GM12878 (cell line): ENCODE data around the gene PTPN22. TPM values are rescaled to one million over a fixed set of nuclear protein-coding genes. Genes with fewer than 3 reads are reported as not detected.
A peak's percentile ranks its signal among the peaks of the same experiment; 100 is the strongest.

Experiments
- ATAC-seq: fragments of 200-7000 bp; cut with Tn5 transposase; 3 replicates; pipeline ENCODE4 v1.9.1; 2020; ENCODE audit warnings: mild to moderate bottlenecking, moderate library complexity
- BruUV-seq: library from RNA; stranded (reverse); fragments of 400-500 nt; replicated peaks from 2 replicates; lab custom pipeline; 2021; lab: Mats Ljungman, UMichigan
- CTCF ChIA-PET: fragments of 300-600 bp; sonication (Branson Sonifier 250); formaldehyde crosslinking; extraction: SDS; loops from one replicate; lab custom pipeline; 2021; ENCODE audit warnings: inconsistent platforms; lab: Yijun Ruan, JAX
- POLR2A ChIA-PET: fragments of 350-600 bp; formaldehyde crosslinking; extraction: SDS; loops from one replicate; lab custom pipeline; 2021; ENCODE audit warnings: inconsistent platforms; lab: Charles Lee
- RAD21 ChIA-PET: fragments of 300-600 bp; sonication (Branson Sonifier 250); formaldehyde crosslinking; loops from one replicate; lab custom pipeline; 2023; ENCODE audit warnings: antibody characterized with exemption; ENCODE audit not compliant: unreplicated experiment; lab: Charles Lee
- SMC1A ChIA-PET: fragments of 300-600 bp; sonication (Branson Sonifier 250); formaldehyde crosslinking; loops from one replicate; lab custom pipeline; 2023; ENCODE audit not compliant: unreplicated experiment, uncharacterized antibody; lab: Charles Lee
- DNase-seq: peaks from one replicate; pipeline ENCODE4 v3.0.0-alpha.2; 2011; ENCODE audit warnings: low read depth, low spot score
- FAIRE-seq: peaks from 3 replicates; lab custom pipeline; 2011; peaks lifted over from hg19 to GRCh38; lab: Jason Lieb, UNC
- H2AFZ ChIP-seq: 2 replicates; pipeline ENCODE4 v1.6.0; 2011; ENCODE audit warnings: low read depth, low read length, control low read depth; ENCODE audit not compliant: control insufficient read depth
- H3K27ac ChIP-seq: 2 replicates; pipeline ENCODE4 v1.5.1; 2011; ENCODE audit warnings: control low read depth; ENCODE audit not compliant: control insufficient read depth, insufficient read depth
- H3K27me3 ChIP-seq, 2 experiments: replicated peaks in 1 of 2; 2 replicates each; pipeline versions ENCODE4 v1.6.0 to v1.6.1; 2011; ENCODE audit warnings: low read length in 1 of 2; ENCODE audit not compliant: control insufficient read depth in 2 of 2, insufficient read depth in 2 of 2
- H3K36me3 ChIP-seq, 2 experiments: 2 replicates each; pipeline ENCODE4 v1.5.1; 2011; ENCODE audit warnings: low read length in 1 of 2; ENCODE audit not compliant: control insufficient read depth in 2 of 2, insufficient read depth in 2 of 2
- H3K4me1 ChIP-seq: 2 replicates; pipeline ENCODE4 v1.6.1; 2011; ENCODE audit warnings: mild to moderate bottlenecking, low read length, moderate library complexity, mixed read lengths; ENCODE audit not compliant: control insufficient read depth, insufficient read depth
- H3K4me2 ChIP-seq: 2 replicates; pipeline ENCODE4 v1.6.0; 2011; ENCODE audit warnings: control low read depth; ENCODE audit not compliant: control insufficient read depth, insufficient read depth
- H3K4me3 ChIP-seq: fragments of 200-600 bp; sonication (generic); 2 replicates; pipeline ENCODE4 v1.5.1; 2016
- H3K79me2 ChIP-seq: 2 replicates; pipeline ENCODE4 v1.6.0; 2011; ENCODE audit warnings: low read length; ENCODE audit not compliant: control insufficient read depth, insufficient read depth
- H3K9ac ChIP-seq: 2 replicates; pipeline ENCODE4 v1.8.0; 2011; ENCODE audit warnings: low read length, control low read depth, mixed read lengths; ENCODE audit not compliant: control insufficient read depth, insufficient read depth
- H3K9me3 ChIP-seq: replicated peaks from 3 replicates; pipeline ENCODE4 v1.5.1; 2011; ENCODE audit warnings: mild to moderate bottlenecking, low read length; ENCODE audit not compliant: control insufficient read depth, insufficient read depth
- H4K20me1 ChIP-seq: 2 replicates; pipeline ENCODE4 v1.6.0; 2011; ENCODE audit not compliant: control insufficient read depth, insufficient read depth
- ETV6 ChIP-seq, 2 experiments: fragments of 450-650 bp in 1 of 2; IDR thresholded peaks in 1 of 2; conservative IDR thresholded peaks in 1 of 2; 2 replicates each; pipeline ENCODE4 v1.6.1; 2014; ENCODE audit warnings: antibody characterized with exemption in 1 of 2, borderline replicate concordance in 1 of 2, low read depth in 1 of 2, mild to moderate bottlenecking in 1 of 2, moderate library complexity in 1 of 2
- ZNF24 ChIP-seq: fragments of 450-650 bp; IDR thresholded peaks from 2 replicates; pipeline ENCODE4 v1.6.1; 2017; ENCODE audit warnings: antibody characterized with exemption, mild to moderate bottlenecking
- WGBS: methylation state at CpG from one replicate; pipeline ENCODE4 v1.1.6; 2016; ENCODE audit warnings: low lambda C conversion rate; ENCODE audit not compliant: insufficient replicate concordance, insufficient coverage; ENCODE audit errors: missing lambda C conversion rate; 5-methylcytosine and 5-hydroxymethylcytosine counted together
- in situ Hi-C: fragments of 300-500 bp; cut with MboI; formaldehyde crosslinking; loops from 9 replicates; pipeline ENCODE4 v1.14.3; 2018; ENCODE audit warnings: mixed read lengths
- intact Hi-C: fragments of 100-400 bp; cut with micrococcal nuclease; formaldehyde crosslinking; loops from one replicate; pipeline ENCODE4 v1.14.2; 2022; ENCODE audit not compliant: unreplicated experiment
- polyA plus RNA-seq, 11 experiments: library from polyadenylated mRNA; depleted of rRNA in 4 of 11; unstranded in 6 of 11; stranded (reverse) in 5 of 11; fragments of >200 nt; fragmentation: Nextera tagmentation in 4 of 11; fragmentation: Illumina TruSeq in 1 of 11; extraction: Ambion mirVana in 4 of 11; extraction: Trizol in 1 of 11; gene quantifications; 1 replicate in 1 of 11; 2 replicates in 10 of 11; pipeline versions ENCODE4 v1.2.1 to v1.2.3, GENCODE V29; 2011 to 2016; ENCODE audit warnings: inconsistent platforms in 2 of 11, missing spikeins in 2 of 11, low read depth in 1 of 11
- total RNA-seq, 4 experiments: library from RNA; depleted of rRNA in 3 of 4; stranded (reverse); fragments of >200 nt in 3 of 4; fragmentation: Illumina TruSeq in 1 of 4; extraction: Trizol in 1 of 4; gene quantifications; 2 replicates each; pipeline versions ENCODE4 v1.2.1 to v1.2.3, GENCODE V29; 2013 to 2021
- TF ChIP-seq, protein P1 (sequence below): fragments of 450-650 bp; IDR thresholded peaks from 2 replicates; pipeline ENCODE4 v1.6.1; 2017; ENCODE audit warnings: low read depth, mild to moderate bottlenecking, moderate library complexity
- TF ChIP-seq, protein P2 (sequence below): fragments of 450-650 bp; IDR thresholded peaks from 2 replicates; pipeline ENCODE4 v1.6.1; 2016; ENCODE audit warnings: mild to moderate bottlenecking, moderate library complexity, borderline replicate concordance

The PTPN22 gene
- total and polyA plus RNA-seq, 10 of the 15 experiments (the other 5 are each of a cell fraction or from before 2014, with no cell fraction given) = 22.8 to 65.1 (median 44.9) TPM

- intact Hi-C loops (no loop called here), in situ Hi-C loops (no loop called here)
- TF ChIP-seq ETV6 (conservative IDR thresholded peaks at IDR 0.05 in 1 of 2, IDR thresholded peaks at IDR 0.05 in 1 of 2; ENCODE audit: borderline replicate concordance in 1 of 2, low read depth in 1 of 2) = peak in 1 of 2 experiments; percentile 73; a peak in 2 of 4 replicates
- TF ChIP-seq, protein P1, sequence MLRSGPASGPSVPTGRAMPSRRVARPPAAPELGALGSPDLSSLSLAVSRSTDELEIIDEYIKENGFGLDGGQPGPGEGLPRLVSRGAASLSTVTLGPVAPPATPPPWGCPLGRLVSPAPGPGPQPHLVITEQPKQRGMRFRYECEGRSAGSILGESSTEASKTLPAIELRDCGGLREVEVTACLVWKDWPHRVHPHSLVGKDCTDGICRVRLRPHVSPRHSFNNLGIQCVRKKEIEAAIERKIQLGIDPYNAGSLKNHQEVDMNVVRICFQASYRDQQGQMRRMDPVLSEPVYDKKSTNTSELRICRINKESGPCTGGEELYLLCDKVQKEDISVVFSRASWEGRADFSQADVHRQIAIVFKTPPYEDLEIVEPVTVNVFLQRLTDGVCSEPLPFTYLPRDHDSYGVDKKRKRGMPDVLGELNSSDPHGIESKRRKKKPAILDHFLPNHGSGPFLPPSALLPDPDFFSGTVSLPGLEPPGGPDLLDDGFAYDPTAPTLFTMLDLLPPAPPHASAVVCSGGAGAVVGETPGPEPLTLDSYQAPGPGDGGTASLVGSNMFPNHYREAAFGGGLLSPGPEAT = no peak
- no TSS peak for BruUV-seq
- Histone ChIP-seq H3K9ac (no peak overlapping the region), H3K27ac (no peak overlapping the region), H2AFZ (no peak overlapping the region), H3K4me3 (no peak overlapping the region), H3K27me3 (no peaks in the 10 kb centered on the region), H3K9me3 (peaks cover 4% of the 10 kb centered on the region; the same call in 2 of the 3 replicates), H4K20me1 (no peaks in the 10 kb centered on the region), H3K4me2 (no peak overlapping the region), H3K36me3 (peaks cover 0 to 19% of the 10 kb centered on the region in 2 experiments; a peak in 2 of 4 replicates), H3K79me2 (no peaks in the 10 kb centered on the region), H3K4me1 (no peaks in the 10 kb centered on the region)
- DNase-seq (no peak), ATAC-seq (no peak), FAIRE-seq (no peak)
- ChIA-PET POLR2A (interaction anchor here (0.6 kb wide), 1 partner anchor 8 kb away, joined by 3 read pairs; no protein-coding TSS in a partner anchor), RAD21 (interaction anchor here (0.9 to 1.2 kb wide), 5 partner anchors 9 to 54 kb away, joined by 3 to 8 read pairs (median 4); no protein-coding TSS in a partner anchor), SMC1A (interaction anchor here (0.9 to 1.4 kb wide), 8 partner anchors 9 to 97 kb away, joined by 3 to 12 read pairs (median 4); partner anchors contain the start of genes AP4B1 and HIPK1), CTCF (interaction anchor here (1.0 to 1.3 kb wide), 5 partner anchors 10 to 27 kb away, joined by 3 to 5 read pairs (median 5); no protein-coding TSS in a partner anchor)
- WGBS = 73% methylated on average over 3 of the region's 3 CpGs
Observed at GRCh38 chr1:113850127-113850796, 21.2 kb downstream of the PTPN22 start.

- in situ Hi-C loops (no loop called here), intact Hi-C loops (no loop called here)
- Histone ChIP-seq H3K4me1 (no peaks in the 10 kb centered on the region), H3K27me3 (no peaks in the 10 kb centered on the region), H3K9ac (no peak overlapping the region), H2AFZ (no peak overlapping the region), H4K20me1 (no peaks in the 10 kb centered on the region), H3K4me2 (no peak overlapping the region), H3K4me3 (no peak overlapping the region), H3K79me2 (no peaks in the 10 kb centered on the region), H3K36me3 (peaks cover 0 to 15% of the 10 kb centered on the region in 2 experiments; a peak in 2 of 4 replicates), H3K27ac (no peak overlapping the region), H3K9me3 (peaks cover 4% of the 10 kb centered on the region; the same call in 2 of the 3 replicates)
- ATAC-seq (no peak), DNase-seq (no peak), FAIRE-seq (no peak)
- RAD21 ChIA-PET = no interaction called here
- TF ChIP-seq, protein P2, sequence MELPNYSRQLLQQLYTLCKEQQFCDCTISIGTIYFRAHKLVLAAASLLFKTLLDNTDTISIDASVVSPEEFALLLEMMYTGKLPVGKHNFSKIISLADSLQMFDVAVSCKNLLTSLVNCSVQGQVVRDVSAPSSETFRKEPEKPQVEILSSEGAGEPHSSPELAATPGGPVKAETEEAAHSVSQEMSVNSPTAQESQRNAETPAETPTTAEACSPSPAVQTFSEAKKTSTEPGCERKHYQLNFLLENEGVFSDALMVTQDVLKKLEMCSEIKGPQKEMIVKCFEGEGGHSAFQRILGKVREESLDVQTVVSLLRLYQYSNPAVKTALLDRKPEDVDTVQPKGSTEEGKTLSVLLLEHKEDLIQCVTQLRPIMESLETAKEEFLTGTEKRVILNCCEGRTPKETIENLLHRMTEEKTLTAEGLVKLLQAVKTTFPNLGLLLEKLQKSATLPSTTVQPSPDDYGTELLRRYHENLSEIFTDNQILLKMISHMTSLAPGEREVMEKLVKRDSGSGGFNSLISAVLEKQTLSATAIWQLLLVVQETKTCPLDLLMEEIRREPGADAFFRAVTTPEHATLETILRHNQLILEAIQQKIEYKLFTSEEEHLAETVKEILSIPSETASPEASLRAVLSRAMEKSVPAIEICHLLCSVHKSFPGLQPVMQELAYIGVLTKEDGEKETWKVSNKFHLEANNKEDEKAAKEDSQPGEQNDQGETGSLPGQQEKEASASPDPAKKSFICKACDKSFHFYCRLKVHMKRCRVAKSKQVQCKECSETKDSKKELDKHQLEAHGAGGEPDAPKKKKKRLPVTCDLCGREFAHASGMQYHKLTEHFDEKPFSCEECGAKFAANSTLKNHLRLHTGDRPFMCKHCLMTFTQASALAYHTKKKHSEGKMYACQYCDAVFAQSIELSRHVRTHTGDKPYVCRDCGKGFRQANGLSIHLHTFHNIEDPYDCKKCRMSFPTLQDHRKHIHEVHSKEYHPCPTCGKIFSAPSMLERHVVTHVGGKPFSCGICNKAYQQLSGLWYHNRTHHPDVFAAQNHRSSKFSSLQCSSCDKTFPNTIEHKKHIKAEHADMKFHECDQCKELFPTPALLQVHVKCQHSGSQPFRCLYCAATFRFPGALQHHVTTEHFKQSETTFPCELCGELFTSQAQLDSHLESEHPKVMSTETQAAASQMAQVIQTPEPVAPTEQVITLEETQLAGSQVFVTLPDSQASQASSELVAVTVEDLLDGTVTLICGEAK = peak; percentile 66; the same call in 1 of the 2 replicates
- TF ChIP-seq ZNF24 = no peak
- CTCF ChIA-PET = no interaction called here
- POLR2A ChIA-PET = no interaction called here
- no TSS peak for BruUV-seq
- SMC1A ChIA-PET = interaction anchor here (0.8 to 1.0 kb wide), 3 partner anchors 10 to 20 kb away, joined by 3 to 4 read pairs (median 3); no protein-coding TSS in a partner anchor
Observed at GRCh38 chr1:113849072-113849471, 22.4 kb downstream of the PTPN22 start.
